GM12874 (cell line): ENCODE measurements around the gene YBX2.

Experiments
- TF ChIP-seq, protein P1 (sequence below): IDR thresholded peaks from 2 replicates; pipeline ENCODE4 v1.5.1; 2011; ENCODE audit warnings: low read depth, mild to moderate bottlenecking, control low read depth, low read length, moderate library complexity; ENCODE audit not compliant: insufficient read depth

The YBX2 gene

GRCh38 chr17:7239091-7240027 is 55.1 kb downstream of the YBX2 start, which contains the start of gene PHF23:
Gene PHF23, minus strand, starts transcription at chr17:7239457. Its CDS starts 178 bp downstream, at chr17:7239279.
- TF ChIP-seq, protein P1, sequence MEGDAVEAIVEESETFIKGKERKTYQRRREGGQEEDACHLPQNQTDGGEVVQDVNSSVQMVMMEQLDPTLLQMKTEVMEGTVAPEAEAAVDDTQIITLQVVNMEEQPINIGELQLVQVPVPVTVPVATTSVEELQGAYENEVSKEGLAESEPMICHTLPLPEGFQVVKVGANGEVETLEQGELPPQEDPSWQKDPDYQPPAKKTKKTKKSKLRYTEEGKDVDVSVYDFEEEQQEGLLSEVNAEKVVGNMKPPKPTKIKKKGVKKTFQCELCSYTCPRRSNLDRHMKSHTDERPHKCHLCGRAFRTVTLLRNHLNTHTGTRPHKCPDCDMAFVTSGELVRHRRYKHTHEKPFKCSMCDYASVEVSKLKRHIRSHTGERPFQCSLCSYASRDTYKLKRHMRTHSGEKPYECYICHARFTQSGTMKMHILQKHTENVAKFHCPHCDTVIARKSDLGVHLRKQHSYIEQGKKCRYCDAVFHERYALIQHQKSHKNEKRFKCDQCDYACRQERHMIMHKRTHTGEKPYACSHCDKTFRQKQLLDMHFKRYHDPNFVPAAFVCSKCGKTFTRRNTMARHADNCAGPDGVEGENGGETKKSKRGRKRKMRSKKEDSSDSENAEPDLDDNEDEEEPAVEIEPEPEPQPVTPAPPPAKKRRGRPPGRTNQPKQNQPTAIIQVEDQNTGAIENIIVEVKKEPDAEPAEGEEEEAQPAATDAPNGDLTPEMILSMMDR = no peak

- TF ChIP-seq, protein P1 = no peak
Observed at GRCh38 chr17:7238420-7239090, 55.9 kb downstream of the YBX2 start.
